NCI-H146 (cell line): Measurements from ENCODE around the gene TSPO.
A peak's percentile ranks its signal among the peaks of the same experiment; 100 is the strongest.

Experiments used
- DNase-seq: peaks from one replicate; lab custom pipeline; 2025; lab: John Stamatoyannopoulos, UW

TSPO gene

DNA sequence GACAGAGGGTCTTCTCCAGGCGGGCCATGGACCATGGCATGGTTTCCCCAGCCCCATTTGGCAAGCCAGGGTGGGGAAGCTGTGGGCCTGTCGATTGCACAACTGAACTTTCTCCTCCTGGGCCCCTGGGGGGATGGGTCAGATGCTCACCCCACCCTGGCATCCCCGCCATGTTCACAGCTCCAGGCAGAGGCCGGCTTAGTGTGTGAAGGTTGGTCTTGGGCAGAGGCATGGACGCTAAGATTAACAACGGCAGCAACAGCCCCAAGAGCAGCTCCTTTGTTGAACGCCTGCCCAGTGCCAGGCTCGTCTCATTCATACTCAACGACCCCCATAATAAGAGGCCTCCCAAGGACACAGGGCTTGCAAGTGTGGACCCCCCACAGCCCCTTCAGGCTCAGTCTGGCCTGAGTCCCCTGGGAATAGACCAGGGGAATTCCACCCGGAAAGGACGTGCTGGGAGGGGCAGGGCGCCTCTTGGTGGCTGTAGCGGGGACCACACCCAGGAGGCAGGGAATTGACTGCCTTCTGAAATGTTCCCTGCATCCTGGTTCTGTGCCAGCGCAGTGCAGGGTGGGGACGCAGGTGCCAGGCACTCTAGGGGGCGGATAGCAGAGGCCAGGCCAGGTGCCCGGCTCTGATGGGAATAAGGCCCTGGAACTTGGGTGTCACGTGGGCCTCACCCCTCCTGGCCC is 8.3 kb downstream of the TSPO start:
- no peak for DNase-seq

DNA sequence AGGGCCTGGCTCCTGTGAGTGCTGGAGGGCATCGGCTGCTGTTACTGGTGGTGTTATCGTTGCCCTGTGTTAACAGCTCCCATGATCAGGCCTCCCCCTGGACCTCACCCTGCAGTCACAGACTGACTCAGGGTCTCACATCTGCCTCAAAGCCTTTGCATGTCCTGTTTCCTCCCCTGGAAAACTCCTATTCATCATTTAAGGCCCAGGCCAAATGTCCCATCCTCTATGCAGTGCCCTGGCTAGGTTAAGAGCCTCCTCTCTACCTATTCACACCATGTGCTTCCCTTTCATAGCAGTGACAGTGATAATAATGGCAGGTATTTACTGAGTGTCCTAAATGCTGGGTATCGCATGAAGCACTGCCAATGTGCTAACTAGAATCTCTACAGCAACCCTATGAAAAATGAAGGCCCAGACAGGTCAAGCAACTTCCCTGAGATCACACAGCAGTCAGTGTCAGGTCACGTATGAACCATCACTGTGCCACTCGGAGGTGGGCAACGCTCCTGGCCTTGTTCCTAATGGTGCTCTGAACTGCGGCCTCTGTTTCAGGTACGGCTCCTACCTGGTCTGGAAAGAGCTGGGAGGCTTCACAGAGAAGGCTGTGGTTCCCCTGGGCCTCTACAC is 9.3 kb downstream of the TSPO start:
- no peak for DNase-seq

DNA sequence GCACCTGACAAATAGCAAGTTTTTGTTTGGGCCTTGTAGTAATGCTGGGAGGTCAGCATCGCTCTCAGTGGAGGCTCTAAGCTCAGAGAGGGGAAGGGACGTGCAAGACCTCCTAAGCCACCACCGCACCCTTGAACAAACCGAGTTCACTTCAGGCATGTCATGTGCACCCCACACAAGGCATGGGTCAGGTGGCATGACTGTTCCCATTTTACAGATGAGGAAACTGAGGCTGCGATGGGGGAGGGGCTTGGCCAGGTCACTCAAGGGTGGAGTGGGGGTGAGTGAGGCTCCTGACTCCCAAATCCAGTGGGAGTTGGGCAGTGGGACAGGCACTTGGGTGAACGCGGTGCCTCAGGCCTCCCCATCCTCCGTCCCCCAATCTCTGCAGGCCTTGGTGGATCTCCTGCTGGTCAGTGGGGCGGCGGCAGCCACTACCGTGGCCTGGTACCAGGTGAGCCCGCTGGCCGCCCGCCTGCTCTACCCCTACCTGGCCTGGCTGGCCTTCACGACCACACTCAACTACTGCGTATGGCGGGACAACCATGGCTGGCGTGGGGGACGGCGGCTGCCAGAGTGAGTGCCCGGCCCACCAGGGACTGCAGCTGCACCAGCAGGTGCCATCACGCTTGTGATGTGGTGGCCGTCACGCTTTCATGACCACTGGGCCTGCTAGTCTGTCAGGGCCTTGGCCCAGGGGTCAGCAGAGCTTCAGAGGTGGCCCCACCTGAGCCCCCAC is 11.2 kb downstream of the TSPO start:
- no peak for DNase-seq

DNA sequence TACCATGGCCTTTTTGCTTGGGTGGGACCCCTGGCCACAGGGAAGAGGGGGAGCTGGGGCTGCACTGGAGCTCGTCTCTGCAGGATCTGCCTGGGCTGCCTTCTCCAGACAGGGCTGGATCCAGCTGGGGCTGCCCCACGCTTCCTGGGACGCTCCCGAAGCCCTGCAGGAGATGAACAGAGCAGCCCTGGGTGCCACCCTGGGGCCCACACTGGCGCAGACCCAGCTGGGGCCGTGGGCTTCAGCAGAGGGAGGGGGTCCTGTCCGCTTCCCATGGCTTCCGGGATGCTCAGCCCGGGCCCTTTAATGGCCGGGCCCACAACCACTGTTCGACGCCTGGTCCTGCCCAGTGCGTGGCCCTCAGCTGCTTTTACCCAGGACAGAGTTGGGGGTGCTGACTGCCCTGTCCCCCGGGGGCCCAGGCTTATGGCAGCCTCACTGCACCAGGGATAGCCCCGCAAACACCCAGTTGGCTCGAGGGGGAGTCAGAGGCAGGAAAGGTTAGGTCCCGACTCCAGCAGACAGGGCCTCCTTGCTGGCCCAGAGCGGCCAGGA is 12.0 kb downstream of the TSPO start:
- no peak for DNase-seq

DNA sequence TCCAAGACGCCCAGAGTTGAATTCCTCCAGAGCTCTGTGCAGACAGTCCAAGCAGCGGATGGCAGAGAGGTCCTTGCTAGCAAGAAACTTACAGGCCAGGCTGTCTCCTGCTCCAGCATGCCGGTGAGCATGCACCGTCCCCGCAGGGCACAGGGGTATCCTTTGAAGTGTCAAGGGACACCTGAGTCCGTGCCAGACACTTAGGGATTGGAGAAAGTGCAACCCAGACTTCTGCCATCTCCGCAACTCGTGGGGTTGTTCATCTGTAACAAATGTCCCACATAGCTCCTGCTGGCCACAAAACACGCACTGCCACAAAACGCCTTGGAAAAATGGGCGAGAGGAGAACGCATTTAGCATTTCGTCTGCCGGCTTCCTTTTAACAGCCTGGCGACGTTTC is 13.3 kb downstream of the TSPO start:
- DNase-seq = no peak

DNA sequence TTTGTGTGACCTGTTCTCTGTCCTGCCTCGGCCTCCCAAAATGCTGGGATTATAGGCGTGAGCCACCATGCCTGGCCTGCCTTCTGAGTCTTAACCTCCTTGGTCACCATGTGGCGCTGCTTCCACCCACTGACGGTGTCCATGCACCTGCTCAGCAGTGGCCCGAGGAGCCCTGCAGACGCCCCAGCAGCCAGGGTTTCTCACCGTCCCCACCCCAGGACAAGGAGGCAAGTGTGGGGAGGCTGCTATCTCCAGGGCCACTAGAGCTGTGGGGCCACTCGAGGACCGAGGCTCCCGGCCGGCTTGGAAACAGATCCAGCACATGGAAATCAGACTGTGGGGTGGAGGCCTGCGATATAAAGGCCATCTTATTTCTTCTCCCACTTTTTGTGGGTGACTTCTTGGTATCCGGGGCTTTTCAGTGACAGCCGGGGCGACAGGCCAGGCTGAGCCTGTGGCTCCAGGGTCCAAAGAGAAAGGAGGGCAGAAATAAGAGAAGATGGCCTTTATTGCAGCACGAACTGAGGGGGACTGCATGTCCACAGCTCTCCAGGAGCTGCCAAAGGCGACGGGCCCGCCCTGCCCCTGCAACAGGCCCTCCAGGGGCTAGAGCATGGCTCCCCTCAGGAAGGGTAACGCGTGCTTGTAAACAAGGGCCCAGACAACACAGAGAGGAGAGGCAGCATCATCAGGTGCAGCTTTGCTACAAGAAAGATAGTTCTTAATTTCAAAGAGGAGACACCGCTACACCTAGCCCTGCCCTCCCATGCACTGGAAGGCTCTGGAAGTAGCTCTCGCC is 15.0 kb downstream of the TSPO start:
- DNase-seq = no peak

DNA sequence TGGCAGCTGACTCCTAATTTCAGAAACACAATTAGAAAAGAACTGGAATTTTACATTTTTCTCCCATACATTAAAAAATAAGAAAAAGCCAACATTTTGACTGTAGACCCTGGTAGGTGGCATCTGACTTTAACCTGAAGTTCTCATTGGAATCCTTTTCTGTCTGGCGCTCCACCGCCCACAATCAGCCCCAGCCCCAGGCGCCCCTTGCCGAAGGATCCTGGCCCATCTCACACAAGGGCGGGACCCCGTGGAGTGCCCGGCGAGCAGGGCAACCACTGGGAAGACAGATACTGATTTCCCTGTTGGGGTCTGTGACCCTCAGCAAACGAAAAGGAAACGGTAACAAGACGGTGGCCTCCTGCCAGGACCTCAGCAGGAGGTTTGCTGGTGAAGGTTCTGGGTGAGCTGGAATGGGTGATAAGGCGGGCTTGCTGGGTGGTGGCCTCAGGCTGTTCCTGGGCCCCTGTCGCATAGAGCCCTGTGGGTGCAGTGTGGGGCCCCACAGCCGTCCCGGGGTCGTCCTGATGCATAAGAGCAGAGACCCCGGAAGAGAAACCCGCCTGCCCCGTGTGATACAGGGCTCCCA is 15.7 kb downstream of the TSPO start:
- DNase-seq = no peak

DNA sequence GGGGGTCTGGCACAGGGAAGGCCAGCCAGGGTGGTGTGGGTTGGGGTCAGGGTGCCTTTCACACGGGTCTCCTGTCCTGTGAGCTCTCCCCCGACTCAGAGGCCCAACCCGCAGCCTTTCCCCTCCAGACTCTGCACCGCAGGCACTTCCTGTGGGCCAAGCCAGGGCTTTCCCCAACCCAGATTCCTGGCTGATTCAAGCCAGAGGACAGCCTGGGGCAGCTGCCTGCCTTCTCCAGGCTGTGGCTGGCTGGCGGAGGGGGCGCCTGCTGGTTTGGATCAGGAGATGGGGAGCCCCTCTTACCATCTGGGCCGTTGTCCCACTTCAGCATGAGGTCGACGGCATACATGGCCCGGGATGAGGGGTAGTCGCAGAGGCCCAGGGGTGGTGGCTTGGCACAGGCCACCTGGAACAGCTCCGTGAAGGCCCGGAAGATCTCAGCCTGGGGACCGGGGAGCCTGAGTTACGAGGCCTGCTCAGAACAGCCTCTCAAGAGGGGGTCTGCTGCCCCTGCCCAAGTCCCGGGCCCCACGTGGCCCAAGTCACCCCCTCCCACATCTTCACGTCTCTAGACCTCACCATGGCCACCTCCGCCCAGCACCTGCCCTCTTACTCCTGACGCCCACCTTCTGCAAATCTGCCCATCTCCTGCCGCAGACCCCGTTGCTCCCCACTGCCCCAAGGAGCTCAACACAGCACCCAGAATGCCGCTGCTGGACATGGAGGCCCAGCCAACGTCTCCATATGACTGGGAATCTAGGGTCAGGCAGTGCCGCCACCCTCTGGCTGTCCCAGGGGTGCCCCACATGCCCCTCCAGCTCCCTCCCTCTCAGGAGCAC is 17.3 kb downstream of the TSPO start:
- DNase-seq = no peak

DNA sequence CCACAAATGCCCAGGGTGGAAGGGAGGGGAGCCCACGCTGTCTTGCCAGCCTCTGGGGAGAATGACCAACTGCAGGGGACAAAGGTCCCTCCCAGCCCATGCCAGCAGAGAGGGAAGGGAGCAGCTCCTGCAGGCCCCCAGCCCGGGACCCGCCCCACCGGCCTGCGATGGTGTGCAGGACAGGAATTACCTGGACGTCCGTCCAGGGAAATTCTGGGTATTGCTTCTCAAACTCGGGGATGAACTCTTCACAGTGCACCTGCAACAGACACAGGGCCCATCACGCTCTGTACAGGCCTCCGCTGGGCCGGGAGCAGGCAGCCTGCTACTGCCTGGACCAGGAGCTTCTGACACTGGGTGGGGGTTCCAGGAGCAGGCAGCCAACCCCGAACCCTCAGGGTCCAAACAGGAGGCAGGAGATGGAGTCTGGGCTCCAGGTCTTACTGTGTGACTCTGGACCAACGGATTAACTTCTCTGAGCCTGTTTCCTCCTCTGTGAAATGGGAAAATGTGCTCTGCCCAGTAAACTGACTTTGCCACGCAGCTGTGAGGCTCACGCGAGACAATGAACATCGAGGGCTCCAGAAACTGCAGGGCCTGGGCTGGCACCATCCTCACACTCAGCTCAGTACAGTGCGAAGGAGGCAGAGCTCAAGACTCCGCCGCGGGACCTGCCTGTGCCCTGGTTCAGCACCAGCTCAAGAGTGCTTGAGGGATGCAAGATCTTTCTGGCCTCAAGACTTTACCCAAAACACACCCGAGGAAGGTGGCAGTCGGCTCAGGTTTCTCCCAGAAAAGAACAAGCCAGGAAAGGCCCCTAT is 18.2 kb downstream of the TSPO start:
- no peak for DNase-seq

DNA sequence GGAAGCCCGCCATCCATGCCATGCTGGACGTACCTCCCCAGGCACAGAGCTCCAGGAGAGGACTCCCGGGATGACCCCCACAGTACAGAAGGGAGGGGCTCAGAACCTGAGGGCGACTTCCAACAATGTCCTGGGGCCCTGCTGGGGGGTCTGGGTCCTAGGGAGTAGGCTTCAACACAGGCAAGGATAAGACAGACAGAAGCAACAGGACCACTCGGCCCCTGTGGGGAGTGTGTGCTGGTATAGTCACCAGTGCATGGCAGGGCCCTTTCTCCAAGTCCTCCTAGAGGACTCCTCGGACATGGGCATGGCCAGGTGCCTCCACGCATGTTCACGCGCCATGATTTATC is 18.7 kb downstream of the TSPO start:
- no peak for DNase-seq

DNA sequence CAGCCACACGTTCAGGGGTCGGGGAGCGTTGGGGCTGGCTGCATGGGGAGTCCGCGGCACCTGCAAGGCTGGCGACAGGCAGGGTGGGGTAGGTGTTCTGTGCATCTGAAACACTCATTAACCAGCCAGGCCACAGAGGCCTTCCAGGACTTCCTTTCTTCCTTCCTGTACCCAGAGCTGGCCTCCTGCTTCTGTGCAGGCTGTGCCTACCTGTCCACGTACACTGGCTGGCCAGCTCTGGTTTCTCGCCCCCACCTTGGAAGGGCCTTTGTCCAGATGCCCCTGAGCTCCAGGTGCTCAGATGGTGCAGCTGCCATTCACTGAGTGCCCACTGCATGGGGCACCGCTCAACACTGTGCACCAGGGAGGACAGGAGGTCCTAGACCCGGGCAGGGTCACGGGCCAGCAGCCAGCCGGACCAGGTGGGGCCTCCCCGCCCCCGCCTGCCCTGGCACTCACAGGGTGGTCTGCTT is 19.7 kb downstream of the TSPO start:
- DNase-seq = no peak

DNA sequence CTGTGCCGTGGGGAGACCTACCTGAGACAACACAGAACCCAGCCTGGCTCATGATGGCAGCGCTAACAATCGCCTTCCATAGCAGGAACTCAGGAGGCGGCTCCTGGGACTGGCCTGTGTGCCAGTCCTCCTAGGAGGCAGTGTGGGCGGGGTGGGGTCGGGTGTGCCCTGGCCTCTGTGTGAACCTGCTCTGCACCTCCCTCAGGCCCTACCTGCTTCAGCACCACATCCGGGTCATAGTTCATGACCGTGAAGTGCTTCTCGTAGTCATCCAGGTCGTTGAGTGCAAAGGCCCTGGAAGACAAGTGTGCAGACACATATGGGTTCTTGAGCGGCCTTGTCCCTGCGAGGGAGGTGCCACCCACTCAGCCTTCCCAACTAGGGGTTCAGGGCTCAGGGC is 20.2 kb downstream of the TSPO start:
- no peak for DNase-seq

DNA sequence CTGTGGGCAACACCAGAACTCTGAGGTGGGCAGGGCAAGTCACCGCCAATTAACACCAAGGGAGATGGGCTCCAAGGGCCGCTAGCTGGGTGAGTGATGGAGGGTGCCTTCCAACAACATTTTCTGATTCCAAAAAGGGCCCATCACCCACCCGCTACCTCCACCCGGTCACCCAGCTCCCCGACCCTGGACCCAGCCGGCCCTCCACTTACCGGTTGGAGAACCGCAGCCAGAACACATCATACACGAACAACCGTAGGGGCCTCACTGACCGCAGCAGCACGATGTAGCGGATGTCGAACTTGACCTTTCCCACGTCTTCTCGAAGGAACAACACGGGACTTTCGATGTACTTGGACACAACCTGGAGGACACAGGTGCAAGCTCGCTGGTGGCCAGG is 20.8 kb downstream of the TSPO start:
- no peak for DNase-seq

DNA sequence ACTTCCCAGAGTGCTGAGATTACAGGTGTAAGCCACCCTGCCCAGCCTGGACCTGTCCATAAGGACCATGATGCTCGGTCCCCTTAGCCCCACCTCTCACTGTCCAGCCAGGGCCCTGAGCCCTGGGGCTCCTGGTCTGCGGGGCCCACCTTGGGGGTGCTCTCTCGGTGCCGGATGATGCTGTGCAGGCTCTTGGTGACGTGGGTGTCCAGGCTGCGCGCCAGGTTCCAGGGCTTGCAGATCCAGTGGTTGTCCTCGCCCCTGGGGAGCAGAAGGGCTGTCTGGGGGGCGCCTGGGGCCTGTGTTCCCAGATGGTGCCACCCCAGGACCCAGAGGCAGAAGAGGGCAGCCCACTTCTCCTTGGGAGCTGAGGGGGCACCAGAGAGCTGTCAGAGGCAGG is 22.2 kb downstream of the TSPO start:
- DNase-seq = no peak

DNA sequence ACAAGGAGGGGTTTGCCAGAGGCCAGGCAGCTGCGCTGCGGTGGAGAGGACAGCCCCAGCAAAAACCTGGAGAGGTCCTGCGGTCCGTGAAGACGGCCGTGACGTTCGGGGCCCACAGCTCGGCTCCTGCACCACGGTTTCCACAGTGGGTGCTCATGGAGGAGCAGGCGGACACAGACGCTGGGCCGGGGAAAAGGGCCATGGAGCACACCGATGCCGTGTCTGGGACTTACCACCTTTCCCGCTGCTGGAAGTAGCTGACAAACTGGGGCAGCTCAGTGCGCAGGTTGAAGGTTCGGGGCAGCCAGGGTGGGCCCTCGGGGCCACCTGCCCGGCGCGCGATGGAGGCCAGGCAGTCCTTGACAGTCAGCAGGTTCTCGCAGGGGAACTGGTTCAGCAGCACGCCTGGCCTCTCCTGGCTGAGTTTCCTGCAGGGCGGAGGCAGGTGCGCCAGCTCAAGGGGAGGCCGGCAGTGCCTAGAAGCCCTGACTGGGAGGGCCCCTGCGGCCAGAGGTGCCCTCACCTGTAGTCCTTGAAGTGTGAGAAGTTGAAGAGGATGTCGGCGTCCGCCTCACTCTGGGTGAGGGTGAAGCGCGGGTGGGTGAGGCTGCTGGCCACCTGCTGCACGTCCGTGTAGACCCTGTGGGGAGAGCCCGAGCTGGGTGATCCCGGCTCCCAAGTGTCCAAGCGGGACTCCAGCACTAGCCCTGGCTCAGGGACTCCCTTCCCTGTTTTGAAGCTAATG is 22.8 kb downstream of the TSPO start:
- DNase-seq = no peak

DNA sequence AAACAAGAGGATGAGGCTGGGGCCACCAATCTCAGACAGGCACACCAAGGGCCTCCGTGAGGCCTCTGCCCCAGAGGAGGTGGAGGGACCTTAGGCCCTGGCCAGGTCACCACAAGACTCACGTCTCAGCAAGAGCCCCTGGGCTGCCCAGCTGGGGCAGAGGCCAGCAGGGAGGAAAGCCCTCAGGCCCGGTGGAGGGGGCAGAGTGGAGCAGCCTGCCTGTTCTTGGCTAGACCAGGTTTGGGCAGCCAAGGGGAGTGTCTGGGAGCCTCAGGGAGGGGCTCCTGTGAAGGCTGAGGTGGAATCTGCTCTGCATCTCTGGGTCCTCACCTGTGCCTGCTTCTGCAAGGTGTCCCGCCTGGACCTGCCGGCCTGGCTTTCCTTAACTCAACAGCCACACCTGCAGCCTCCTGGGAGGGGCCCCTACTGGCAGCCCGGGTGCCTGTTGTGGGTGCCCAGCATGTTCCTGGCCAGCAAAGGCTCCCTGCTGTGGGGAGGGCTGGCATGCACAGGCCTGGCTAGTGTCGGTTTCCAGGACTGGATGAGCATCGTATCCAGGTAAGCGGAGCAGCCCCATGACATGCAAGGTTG is 23.7 kb downstream of the TSPO start:
- peak; percentile 23 for DNase-seq

DNA sequence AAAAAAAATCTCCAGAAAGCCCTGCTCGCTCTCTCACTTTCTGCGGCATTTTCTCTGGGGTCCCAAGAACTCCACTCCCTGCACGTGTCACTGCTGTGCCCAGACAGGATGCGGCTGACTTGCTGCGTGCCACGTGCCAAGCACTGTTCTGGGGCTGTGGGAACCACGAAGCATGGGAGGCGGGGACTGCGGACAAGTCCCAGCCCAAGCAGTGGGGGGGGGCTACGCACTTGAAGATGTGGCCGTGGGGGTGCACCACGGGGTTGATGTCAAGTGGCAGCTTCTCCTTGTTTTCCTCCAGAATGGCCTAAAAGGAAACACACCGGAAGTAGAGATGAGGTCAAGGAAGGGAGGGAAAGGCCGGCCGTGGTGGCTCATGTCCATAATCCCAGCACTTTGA is 24.7 kb downstream of the TSPO start:
- no peak for DNase-seq

DNA sequence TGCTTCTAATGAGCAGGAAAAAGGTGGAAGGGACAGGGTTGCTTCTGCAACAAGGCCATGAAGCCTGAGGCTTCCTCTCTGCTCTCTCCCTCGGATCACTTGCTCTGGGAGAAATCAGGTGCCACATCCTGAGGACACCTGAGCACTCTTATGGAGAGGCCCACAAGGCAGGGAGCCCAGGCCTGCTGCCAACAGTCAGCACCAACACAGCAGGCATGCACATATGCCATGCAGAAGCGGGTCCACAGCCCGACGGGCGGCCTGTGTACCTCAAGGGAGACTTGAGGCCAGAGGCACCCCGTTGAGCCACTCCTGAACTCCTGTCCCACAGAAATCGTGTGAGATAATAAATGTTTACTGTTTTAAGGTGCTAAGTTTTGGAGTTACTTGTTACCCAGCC is 26.1 kb downstream of the TSPO start:
- no peak for DNase-seq
